Osteoblast (primary cell): ENCODE measurements around the gene PDE1C. TPM values are rescaled to one million over a fixed set of nuclear protein-coding genes. Genes with fewer than 3 reads are reported as not detected.

Experiments used
- DNase-seq: peaks from one replicate; pipeline ENCODE4 v3.0.0; 2011; ENCODE audit warnings: low spot score, mixed read lengths; ENCODE audit not compliant: insufficient read length; ENCODE audit errors: missing footprints
- H2AFZ ChIP-seq: 2 replicates; pipeline ENCODE4 v1.6.0; 2011; ENCODE audit warnings: mild to moderate bottlenecking, low read length
- H3K27ac ChIP-seq: 2 replicates; pipeline ENCODE4 v1.5.1; 2011; ENCODE audit warnings: mild to moderate bottlenecking, low read depth, low read length, moderate library complexity
- H3K27me3 ChIP-seq: 2 replicates; pipeline ENCODE4 v1.6.0; 2012; ENCODE audit warnings: mild to moderate bottlenecking, control low read depth, inconsistent platforms, low read length, moderate library complexity; ENCODE audit not compliant: insufficient read depth
- H3K36me3 ChIP-seq: 2 replicates; pipeline ENCODE4 v1.5.1; 2011; ENCODE audit warnings: mild to moderate bottlenecking, low read length, control low read depth, moderate library complexity; ENCODE audit not compliant: insufficient read depth
- H3K4me1 ChIP-seq: 2 replicates; pipeline ENCODE4 v1.5.1; 2011; ENCODE audit warnings: mild to moderate bottlenecking, low read length, control low read depth, moderate library complexity; ENCODE audit not compliant: insufficient read depth
- H3K4me2 ChIP-seq: 2 replicates; pipeline ENCODE4 v1.6.0; 2011; ENCODE audit warnings: mild to moderate bottlenecking, low read length; ENCODE audit not compliant: insufficient read depth
- H3K4me3 ChIP-seq: fragments of 200-600 bp; sonication (generic); 3 replicates; pipeline ENCODE4 v1.5.1; 2012; ENCODE audit warnings: mild to moderate bottlenecking, low read length, inconsistent platforms; ENCODE audit not compliant: insufficient read depth
- H3K79me2 ChIP-seq: 2 replicates; pipeline ENCODE4 v1.6.0; 2012; ENCODE audit warnings: mild to moderate bottlenecking, low read length, control low read depth, inconsistent platforms; ENCODE audit not compliant: insufficient read depth
- H3K9me3 ChIP-seq: 2 replicates; pipeline ENCODE4 v1.5.1; 2011; ENCODE audit warnings: low read depth, low read length, control low read depth
- H4K20me1 ChIP-seq: 2 replicates; pipeline ENCODE4 v1.6.0; 2012; ENCODE audit warnings: mild to moderate bottlenecking, low read length, control low read depth; ENCODE audit not compliant: insufficient read depth
- CTCF ChIP-seq: IDR thresholded peaks from 2 replicates; pipeline ENCODE4 v1.5.1; 2011; ENCODE audit warnings: mild to moderate bottlenecking, low read depth, low read length, moderate library complexity; ENCODE audit errors: extremely low read depth
- total RNA-seq: library from RNA; depleted of rRNA; stranded (reverse); fragments of >200 nt; gene quantifications from 2 replicates; pipeline ENCODE4 v1.2.3, GENCODE V29; 2012

Gene PDE1C
- total RNA-seq, 1 donor, result 149 TPM

GRCh38 chr7:32071466-32072091 is 1.4 kb upstream of the PDE1C start:
- Histone ChIP-seq H3K79me2 (peaks cover 58% of the 10 kb centered on the region), H3K27me3 (no peaks in the 10 kb centered on the region), H4K20me1 (peaks cover 3% of the 10 kb centered on the region), H3K36me3 (peaks cover 5% of the 10 kb centered on the region), H2AFZ (peak overlapping the region; percentile 87), H3K27ac (peak overlapping the region; percentile 64), H3K9me3 (no peaks in the 10 kb centered on the region), H3K4me1 (peaks cover 29% of the 10 kb centered on the region), H3K4me3 (peak overlapping the region; percentile 86), H3K4me2 (peak overlapping the region; percentile 93)
- no peak for TF ChIP-seq CTCF
- DNase-seq, result no peak

GRCh38 chr7:32070051-32070405 is 179 bp downstream of the PDE1C start:
- DNase-seq, result no peak
- peak overlapping the region; percentile 86 for H3K4me3 ChIP-seq

GRCh38 chr7:32069116-32069650 is 1.0 kb downstream of the PDE1C start:
- peak; percentile 88 for DNase-seq
- H3K36me3 ChIP-seq, result peaks cover 8% of the 10 kb centered on the region
- no peak overlapping the region for H2AFZ ChIP-seq
- H3K79me2 ChIP-seq, result peaks cover 76% of the 10 kb centered on the region
- H3K27me3 ChIP-seq, result no peaks in the 10 kb centered on the region
- peak overlapping the region; percentile 86 for H3K4me3 ChIP-seq
- no peak overlapping the region for H3K27ac ChIP-seq
- H3K4me2 ChIP-seq, result peak overlapping the region; percentile 93
- H4K20me1 ChIP-seq, result peaks cover 6% of the 10 kb centered on the region
- H3K9me3 ChIP-seq, result no peaks in the 10 kb centered on the region
- TF ChIP-seq CTCF, result no peak
- peaks cover 32% of the 10 kb centered on the region for H3K4me1 ChIP-seq

More at GRCh38 chr7:32070051-32070405, 179 bp downstream of the PDE1C start:
- H3K36me3 ChIP-seq, result peaks cover 8% of the 10 kb centered on the region
- peaks cover 70% of the 10 kb centered on the region for H3K79me2 ChIP-seq
- H3K9me3 ChIP-seq, result no peaks in the 10 kb centered on the region
- H3K4me1 ChIP-seq, result peaks cover 32% of the 10 kb centered on the region
- peak overlapping the region; percentile 64 for H3K27ac ChIP-seq
- no peaks in the 10 kb centered on the region for H3K27me3 ChIP-seq
- TF ChIP-seq CTCF, result no peak
- H2AFZ ChIP-seq, result peak overlapping the region; percentile 87
- peak overlapping the region; percentile 93 for H3K4me2 ChIP-seq
- H4K20me1 ChIP-seq, result peaks cover 6% of the 10 kb centered on the region

GRCh38 chr7:32068411-32069101 is 1.7 kb downstream of the PDE1C start:
- Histone ChIP-seq H3K4me3 (peak overlapping the region; percentile 86), H3K9me3 (no peaks in the 10 kb centered on the region), H3K4me2 (peak overlapping the region; percentile 93), H3K36me3 (peaks cover 8% of the 10 kb centered on the region), H4K20me1 (peaks cover 6% of the 10 kb centered on the region), H2AFZ (no peak overlapping the region), H3K4me1 (peaks cover 30% of the 10 kb centered on the region), H3K27me3 (no peaks in the 10 kb centered on the region), H3K27ac (peak overlapping the region; percentile 10), H3K79me2 (peaks cover 82% of the 10 kb centered on the region)
- no peak for TF ChIP-seq CTCF
- DNase-seq, result no peak
